NCI-H2081 treated with DMSO at 0.1 percent for 48 hours (cell line): Measurements from ENCODE around the gene VWC2L.

ENCODE experiments used
- DNase-seq: peaks from one replicate; lab custom pipeline; 2025; lab: John Stamatoyannopoulos, UW

The VWC2L gene

GRCh38 chr2:214593727-214594126, 182.9 kb downstream of the VWC2L start:
- no peak for DNase-seq

DNA sequence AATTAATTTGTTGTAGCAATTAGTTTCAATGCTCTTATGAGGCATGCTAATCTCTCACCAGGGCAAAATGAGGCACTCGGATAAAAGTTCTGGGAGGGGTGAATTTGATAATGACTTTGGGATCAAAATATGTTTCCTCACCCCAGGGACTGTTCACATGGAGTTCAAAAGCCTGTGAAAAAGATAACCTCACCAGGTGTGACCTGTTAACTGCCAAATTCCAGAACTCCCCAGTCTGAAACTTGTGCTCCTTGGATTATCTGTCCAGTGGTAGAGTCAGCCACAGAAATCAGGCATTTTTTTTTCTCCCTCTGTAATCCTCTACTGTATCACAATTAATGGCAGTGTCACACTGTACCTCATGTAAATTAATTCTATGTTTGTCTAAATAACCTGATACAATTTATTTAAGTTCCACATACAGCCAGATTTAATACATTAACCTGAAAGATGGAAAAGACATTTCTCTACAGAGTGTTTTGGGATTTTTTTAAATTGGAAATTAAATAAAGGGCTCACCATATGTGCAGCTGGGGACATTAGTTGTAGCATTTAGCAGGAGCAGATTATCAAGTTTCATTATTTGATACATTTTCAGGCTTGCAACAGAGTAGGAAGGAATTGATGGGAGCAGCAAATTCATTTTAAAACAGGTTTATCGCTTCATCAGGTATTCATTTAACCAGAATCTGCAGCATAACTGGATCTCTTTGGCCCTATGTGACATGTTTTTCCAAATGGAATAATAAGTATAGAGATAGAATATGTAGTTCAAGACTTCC, 191.2 kb downstream of the VWC2L start:
- DNase-seq: no peak

DNA sequence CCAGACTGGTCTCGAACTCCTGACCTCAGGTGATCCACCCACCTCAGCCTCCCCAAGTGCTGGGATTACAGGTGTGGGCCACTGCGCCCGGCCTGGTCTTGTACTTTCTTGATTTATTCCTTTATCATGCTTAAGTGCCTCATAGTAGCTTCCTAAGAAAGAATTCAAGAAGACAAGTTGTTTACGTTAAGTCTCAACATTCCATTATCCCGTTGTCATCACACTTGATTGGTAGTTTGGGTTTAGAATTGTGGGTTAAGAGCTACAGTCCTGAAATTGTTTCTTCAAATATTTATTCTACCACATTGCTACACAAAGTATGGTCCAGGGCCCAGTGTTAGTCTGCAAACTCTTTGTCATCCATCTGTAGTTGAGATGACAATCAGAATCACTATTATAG, 194.0 kb downstream of the VWC2L start:
- no peak for DNase-seq

DNA sequence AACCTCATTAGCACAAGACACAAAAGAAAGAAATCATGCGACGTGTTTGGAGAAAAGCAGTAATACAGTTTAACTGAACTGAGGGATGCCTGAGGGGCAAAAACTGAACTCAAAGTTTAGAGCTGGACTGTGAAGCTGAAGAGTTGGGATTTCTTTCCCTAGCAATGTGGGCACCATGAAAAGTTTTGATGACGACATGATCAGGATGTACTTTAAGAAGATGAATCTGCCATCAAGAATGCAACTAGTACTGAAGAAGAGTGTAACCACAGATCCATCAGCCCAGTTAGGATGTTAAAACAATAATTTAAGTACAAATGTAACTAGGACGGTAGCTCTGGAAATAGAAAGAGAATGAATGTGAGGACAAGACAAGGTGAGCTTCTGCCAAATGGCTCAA, 196.2 kb downstream of the VWC2L start:
- no peak for DNase-seq

- DNase-seq: no peak
Measured at GRCh38 chr2:214611015-214611414, 200.2 kb downstream of the VWC2L start.

- no peak for DNase-seq
Measured at GRCh38 chr2:214624166-214624760, 213.4 kb downstream of the VWC2L start.

GRCh38 chr2:214628091-214628490, 217.2 kb downstream of the VWC2L start:
- DNase-seq: no peak
